Tibial nerve (tissue), 4 donors: ENCODE results near the gene NQO2.

ENCODE experiments used
- EP300 ChIP-seq, 2 donors: sonication (generic); formaldehyde crosslinking; IDR thresholded peaks; one replicate each; pipeline ENCODE4 v1.6.1; 2017; ENCODE audit warnings: antibody characterized with exemption in 2 of 2, mild to moderate bottlenecking in 1 of 2
- POLR2A ChIP-seq, 2 donors: fragments of 450-650 bp; IDR thresholded peaks; one replicate each; pipeline ENCODE4 v1.6.1; 2017; ENCODE audit warnings: antibody characterized with exemption in 2 of 2, mild to moderate bottlenecking in 2 of 2, moderate library complexity in 2 of 2
- TF ChIP-seq, protein P1 (sequence below), 5 experiments: fragments of 200-600 bp in 3 of 5; fragments of 450-650 bp in 2 of 5; sonication (generic) in 3 of 5; IDR thresholded peaks; one replicate each; pipeline ENCODE4 v1.5.1; 2016 to 2019; ENCODE audit warnings: antibody characterized with exemption in 5 of 5, mild to moderate bottlenecking in 3 of 5, moderate library complexity in 2 of 5

DNA sequence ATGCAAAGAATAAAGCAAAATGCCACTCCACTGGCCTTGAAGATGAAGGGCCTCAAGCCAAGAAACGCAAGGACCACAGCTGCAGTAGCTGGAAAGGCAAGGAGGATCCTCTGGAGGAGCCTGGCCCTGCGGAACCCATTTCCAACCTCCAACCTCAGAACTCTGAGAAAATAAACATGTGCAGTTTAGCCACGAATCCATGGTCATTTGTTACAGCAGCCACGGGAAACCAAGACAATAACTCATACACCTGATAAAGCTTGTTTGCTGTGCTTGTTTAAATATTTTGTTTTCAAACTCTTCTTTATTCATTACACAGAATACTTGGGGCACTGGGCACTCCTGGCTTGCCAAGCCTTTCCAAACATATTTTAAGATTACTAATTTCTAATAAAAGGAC, 38.8 kb upstream of the NQO2 start:
- TF ChIP-seq, protein P1, sequence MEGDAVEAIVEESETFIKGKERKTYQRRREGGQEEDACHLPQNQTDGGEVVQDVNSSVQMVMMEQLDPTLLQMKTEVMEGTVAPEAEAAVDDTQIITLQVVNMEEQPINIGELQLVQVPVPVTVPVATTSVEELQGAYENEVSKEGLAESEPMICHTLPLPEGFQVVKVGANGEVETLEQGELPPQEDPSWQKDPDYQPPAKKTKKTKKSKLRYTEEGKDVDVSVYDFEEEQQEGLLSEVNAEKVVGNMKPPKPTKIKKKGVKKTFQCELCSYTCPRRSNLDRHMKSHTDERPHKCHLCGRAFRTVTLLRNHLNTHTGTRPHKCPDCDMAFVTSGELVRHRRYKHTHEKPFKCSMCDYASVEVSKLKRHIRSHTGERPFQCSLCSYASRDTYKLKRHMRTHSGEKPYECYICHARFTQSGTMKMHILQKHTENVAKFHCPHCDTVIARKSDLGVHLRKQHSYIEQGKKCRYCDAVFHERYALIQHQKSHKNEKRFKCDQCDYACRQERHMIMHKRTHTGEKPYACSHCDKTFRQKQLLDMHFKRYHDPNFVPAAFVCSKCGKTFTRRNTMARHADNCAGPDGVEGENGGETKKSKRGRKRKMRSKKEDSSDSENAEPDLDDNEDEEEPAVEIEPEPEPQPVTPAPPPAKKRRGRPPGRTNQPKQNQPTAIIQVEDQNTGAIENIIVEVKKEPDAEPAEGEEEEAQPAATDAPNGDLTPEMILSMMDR (IDR thresholded peaks at IDR 0.05), result no peak
- no peak for TF ChIP-seq POLR2A (IDR thresholded peaks at IDR 0.05)
- no peak for TF ChIP-seq EP300 (IDR thresholded peaks at IDR 0.05)
